A673 (cell line): ENCODE measurements around the gene KRTAP9-8.

Source experiments
- CTCF ChIP-seq: fragments of 300-800, 200-600 bp; sonication (generic); conservative IDR thresholded peaks from 2 replicates; pipeline ENCODE4 v1.5.1; 2017; ENCODE audit warnings: low read depth, mild to moderate bottlenecking, antibody characterized with exemption, low read length, moderate library complexity, mixed read lengths
- EZH2 ChIP-seq: fragments of 200-600 bp; sonication (generic); IDR thresholded peaks from 2 replicates; pipeline ENCODE4 v1.6.1; 2017; ENCODE audit warnings: borderline replicate concordance, low read depth, mild to moderate bottlenecking, mixed read lengths, antibody characterized with exemption, low read length; ENCODE audit not compliant: poor library complexity, severe bottlenecking

GRCh38 chr17:41251261-41251660 lies 13.5 kb downstream of the KRTAP9-8 start:
- TF ChIP-seq CTCF (no peak), EZH2 (no peak)
